Retinal pigment epithelial cell (primary cell): ENCODE results near the gene PTPRT.

Source experiments
- DNase-seq: peaks from one replicate; pipeline ENCODE4 v3.0.0-alpha.2; 2010; ENCODE audit warnings: low read depth
- H3K4me3 ChIP-seq: 2 replicates; pipeline ENCODE4 v1.5.1; 2011; ENCODE audit warnings: mild to moderate bottlenecking, low read length, control low read depth, moderate library complexity
- TF ChIP-seq, protein P1 (sequence below): conservative IDR thresholded peaks from 2 replicates; pipeline ENCODE4 v1.5.1; 2011; ENCODE audit warnings: low read depth, low read length, control low read depth, inconsistent platforms

Gene PTPRT

GRCh38 chr20:42158272-42158671, 1031.4 kb downstream of the PTPRT start:
- TF ChIP-seq, protein P1, sequence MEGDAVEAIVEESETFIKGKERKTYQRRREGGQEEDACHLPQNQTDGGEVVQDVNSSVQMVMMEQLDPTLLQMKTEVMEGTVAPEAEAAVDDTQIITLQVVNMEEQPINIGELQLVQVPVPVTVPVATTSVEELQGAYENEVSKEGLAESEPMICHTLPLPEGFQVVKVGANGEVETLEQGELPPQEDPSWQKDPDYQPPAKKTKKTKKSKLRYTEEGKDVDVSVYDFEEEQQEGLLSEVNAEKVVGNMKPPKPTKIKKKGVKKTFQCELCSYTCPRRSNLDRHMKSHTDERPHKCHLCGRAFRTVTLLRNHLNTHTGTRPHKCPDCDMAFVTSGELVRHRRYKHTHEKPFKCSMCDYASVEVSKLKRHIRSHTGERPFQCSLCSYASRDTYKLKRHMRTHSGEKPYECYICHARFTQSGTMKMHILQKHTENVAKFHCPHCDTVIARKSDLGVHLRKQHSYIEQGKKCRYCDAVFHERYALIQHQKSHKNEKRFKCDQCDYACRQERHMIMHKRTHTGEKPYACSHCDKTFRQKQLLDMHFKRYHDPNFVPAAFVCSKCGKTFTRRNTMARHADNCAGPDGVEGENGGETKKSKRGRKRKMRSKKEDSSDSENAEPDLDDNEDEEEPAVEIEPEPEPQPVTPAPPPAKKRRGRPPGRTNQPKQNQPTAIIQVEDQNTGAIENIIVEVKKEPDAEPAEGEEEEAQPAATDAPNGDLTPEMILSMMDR, result no peak
- H3K4me3 ChIP-seq, result no peak overlapping the region
- DNase-seq, result no peak

- no peak overlapping the region for H3K4me3 ChIP-seq
- DNase-seq, result no peak
- TF ChIP-seq, protein P1, result no peak
These were observed 1034.1 kb downstream of the PTPRT start for GRCh38 chr20:42155586-42155985.

GRCh38 chr20:42152575-42152974, 1037.1 kb downstream of the PTPRT start:
- H3K4me3 ChIP-seq, result no peak overlapping the region
- TF ChIP-seq, protein P1, result no peak
- DNase-seq, result no peak

- no peak overlapping the region for H3K4me3 ChIP-seq
- TF ChIP-seq, protein P1, result no peak
- no peak for DNase-seq
These were observed 1039.5 kb downstream of the PTPRT start for GRCh38 chr20:42150230-42150629.

DNA sequence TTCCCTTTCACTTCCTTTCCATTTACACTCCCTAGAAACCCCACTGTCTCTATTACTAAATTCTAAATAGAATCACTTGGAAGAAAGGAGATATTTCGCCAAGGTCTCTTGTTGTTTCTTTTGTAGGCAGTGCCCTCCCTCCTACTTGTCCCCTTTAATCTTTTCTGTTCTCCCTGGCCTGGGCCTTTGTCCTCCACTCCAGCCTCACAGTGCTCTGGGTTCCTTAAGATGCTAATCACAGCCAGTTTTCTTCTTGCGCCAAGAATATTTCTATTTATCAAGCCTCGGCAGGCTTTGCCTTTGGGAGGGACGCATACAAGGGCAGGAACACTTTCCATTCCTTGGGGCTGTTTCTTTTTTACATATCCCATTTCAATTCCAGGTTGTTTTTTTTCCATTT, 1051.0 kb downstream of the PTPRT start:
- no peak overlapping the region for H3K4me3 ChIP-seq
- no peak for DNase-seq
- TF ChIP-seq, protein P1, result no peak

- TF ChIP-seq, protein P1, result no peak
These were observed 1055.2 kb downstream of the PTPRT start for GRCh38 chr20:42134265-42135098.

More at GRCh38 chr20:42134265-42135098, 1055.2 kb downstream of the PTPRT start:
- no peak for DNase-seq
- H3K4me3 ChIP-seq, result no peak overlapping the region
